HEK293 (cell line): Measurements from ENCODE around the gene PIK3R6.

Source experiments
- CTCF ChIA-PET: fragments of 350-600 bp; formaldehyde crosslinking; extraction: SDS; loops from one replicate; lab custom pipeline; 2021; ENCODE audit warnings: antibody characterized with exemption; lab: Yijun Ruan, JAX
- POLR2A ChIA-PET: fragments of 300-600 bp; formaldehyde crosslinking; extraction: SDS; loops from one replicate; lab custom pipeline; 2020; ENCODE audit warnings: antibody characterized with exemption, inconsistent platforms; lab: Yijun Ruan, JAX
- H3K27ac ChIP-seq: fragments of 200-500 bp; sonication (Bioruptor generic); 2 replicates; pipeline ENCODE4 v1.5.1; 2014; ENCODE audit warnings: low read depth, low read length, control low read depth, inconsistent platforms; ENCODE audit errors: extremely low read depth
- H3K36me3 ChIP-seq, 2 experiments: fragments of 200-500 bp in 1 of 2; sonication (Bioruptor generic) in 1 of 2; 1 replicate in 1 of 2; 2 replicates in 1 of 2; pipeline ENCODE4 v1.5.1; 2014 to 2017; ENCODE audit warnings: inconsistent platforms in 2 of 2, low read length in 2 of 2; ENCODE audit not compliant: control insufficient read depth in 2 of 2, insufficient read depth in 1 of 2
- H3K4me1 ChIP-seq: fragments of 200-500 bp; sonication (Bioruptor generic); 2 replicates; pipeline ENCODE4 v1.5.1; 2014; ENCODE audit warnings: mild to moderate bottlenecking, low read length, inconsistent platforms; ENCODE audit not compliant: control insufficient read depth, insufficient read depth
- H3K4me3 ChIP-seq: 2 replicates; pipeline ENCODE4 v1.5.1; 2011; ENCODE audit warnings: low read depth, mild to moderate bottlenecking, control low read depth, low read length, moderate library complexity
- H3K9me3 ChIP-seq: fragments of 200-500 bp; sonication (Bioruptor generic); 2 replicates; pipeline ENCODE4 v1.5.1; 2014; ENCODE audit warnings: low read depth, low read length, inconsistent platforms; ENCODE audit not compliant: control insufficient read depth, insufficient read depth
- SETDB1 ChIP-seq: IDR thresholded peaks from one replicate; pipeline ENCODE4 v1.6.1; 2017; ENCODE audit warnings: mild to moderate bottlenecking, low read length, moderate library complexity, mixed read lengths; ENCODE audit not compliant: insufficient read length
- TRIM28 ChIP-seq: IDR thresholded peaks from 2 replicates; pipeline ENCODE4 v1.6.1; 2011; ENCODE audit warnings: low read length, control low read depth, borderline replicate concordance
- ZBTB8A ChIP-seq: fragments of 450-650 bp; formaldehyde crosslinking; IDR thresholded peaks from 2 replicates; pipeline ENCODE4 v1.5.1; 2016; ENCODE audit warnings: missing biosample characterization, missing genetic modification characterization
- ZFP69B ChIP-seq: fragments of 450-650 bp; formaldehyde crosslinking; IDR thresholded peaks from 2 replicates; pipeline ENCODE4 v1.5.1; 2016; ENCODE audit warnings: missing biosample characterization, missing genetic modification characterization
- ZNF174 ChIP-seq: fragments of 450-650 bp; formaldehyde crosslinking; IDR thresholded peaks from 2 replicates; pipeline ENCODE4 v1.5.0; 2017; ENCODE audit warnings: missing biosample characterization, mild to moderate bottlenecking, missing genetic modification characterization
- ZNF324 ChIP-seq: fragments of 450-650 bp; formaldehyde crosslinking; IDR thresholded peaks from 2 replicates; pipeline ENCODE4 v1.5.1; 2016; ENCODE audit warnings: missing biosample characterization, missing genetic modification characterization
- ZNF423 ChIP-seq: fragments of 450-650 bp; formaldehyde crosslinking; IDR thresholded peaks from 2 replicates; pipeline ENCODE4 v1.5.1; 2016; ENCODE audit warnings: missing biosample characterization, missing genetic modification characterization
- ZNF561 ChIP-seq: fragments of 450-650 bp; IDR thresholded peaks from 2 replicates; pipeline ENCODE4 v1.5.1; 2018; ENCODE audit warnings: missing biosample characterization, missing genetic modification characterization, borderline replicate concordance
- ZNF600 ChIP-seq: fragments of 450-650 bp; formaldehyde crosslinking; IDR thresholded peaks from 2 replicates; pipeline ENCODE4 v1.5.1; 2016; ENCODE audit warnings: missing biosample characterization, missing genetic modification characterization
- ZNF610 ChIP-seq: fragments of 450-650 bp; formaldehyde crosslinking; IDR thresholded peaks from 2 replicates; pipeline ENCODE4 v1.5.1; 2016; ENCODE audit warnings: missing biosample characterization, missing genetic modification characterization, borderline replicate concordance
- ZNF621 ChIP-seq: fragments of 450-650 bp; formaldehyde crosslinking; IDR thresholded peaks from 2 replicates; pipeline ENCODE4 v1.5.1; 2017; ENCODE audit warnings: missing biosample characterization, missing genetic modification characterization
- ZNF658 ChIP-seq: fragments of 450-650 bp; formaldehyde crosslinking; IDR thresholded peaks from 2 replicates; pipeline ENCODE4; 2016; ENCODE audit warnings: missing biosample characterization, missing genetic modification characterization
- ZNF670 ChIP-seq: fragments of 450-650 bp; formaldehyde crosslinking; IDR thresholded peaks from 2 replicates; pipeline ENCODE4 v1.5.1; 2016; ENCODE audit warnings: missing biosample characterization, missing genetic modification characterization, low read depth
- ZNF747 ChIP-seq: fragments of 450-650 bp; formaldehyde crosslinking; IDR thresholded peaks from 2 replicates; pipeline ENCODE4 v1.5.1; 2016; ENCODE audit warnings: missing biosample characterization, missing genetic modification characterization
- ZNF776 ChIP-seq: fragments of 450-650 bp; formaldehyde crosslinking; IDR thresholded peaks from 2 replicates; pipeline ENCODE4 v1.5.0; 2017; ENCODE audit warnings: missing biosample characterization, missing genetic modification characterization, borderline replicate concordance
- ZNF791 ChIP-seq: fragments of 450-650 bp; formaldehyde crosslinking; IDR thresholded peaks from 2 replicates; pipeline ENCODE4 v1.5.1; 2016; ENCODE audit warnings: missing biosample characterization, missing genetic modification characterization
- ZXDB ChIP-seq: fragments of 450-650 bp; formaldehyde crosslinking; IDR thresholded peaks from 2 replicates; pipeline ENCODE4 v1.5.1; 2016; ENCODE audit warnings: missing biosample characterization, missing genetic modification characterization
- TF ChIP-seq, protein P1 (sequence below): fragments of 450-650 bp; formaldehyde crosslinking; IDR thresholded peaks from 2 replicates; pipeline ENCODE4 v1.5.1; 2016; ENCODE audit warnings: missing biosample characterization, missing genetic modification characterization, borderline replicate concordance
- TF ChIP-seq, protein P2 (sequence below): fragments of 450-650 bp; formaldehyde crosslinking; IDR thresholded peaks from 2 replicates; pipeline ENCODE4 v1.5.1; 2017; ENCODE audit warnings: missing biosample characterization, missing genetic modification characterization
- TF ChIP-seq, protein P3 (sequence below): fragments of 450-650 bp; formaldehyde crosslinking; IDR thresholded peaks from 2 replicates; pipeline ENCODE4 v1.5.1; 2016; ENCODE audit warnings: missing biosample characterization, missing genetic modification characterization
- TF ChIP-seq, protein P4 (sequence below): fragments of 450-650 bp; formaldehyde crosslinking; IDR thresholded peaks from 2 replicates; pipeline ENCODE4 v1.5.1; 2016; ENCODE audit warnings: missing biosample characterization, missing genetic modification characterization
- TF ChIP-seq, protein P5 (sequence below): fragments of 450-650 bp; formaldehyde crosslinking; IDR thresholded peaks from 2 replicates; pipeline ENCODE4 v1.5.1; 2016; ENCODE audit warnings: missing biosample characterization, missing genetic modification characterization

The PIK3R6 gene

DNA sequence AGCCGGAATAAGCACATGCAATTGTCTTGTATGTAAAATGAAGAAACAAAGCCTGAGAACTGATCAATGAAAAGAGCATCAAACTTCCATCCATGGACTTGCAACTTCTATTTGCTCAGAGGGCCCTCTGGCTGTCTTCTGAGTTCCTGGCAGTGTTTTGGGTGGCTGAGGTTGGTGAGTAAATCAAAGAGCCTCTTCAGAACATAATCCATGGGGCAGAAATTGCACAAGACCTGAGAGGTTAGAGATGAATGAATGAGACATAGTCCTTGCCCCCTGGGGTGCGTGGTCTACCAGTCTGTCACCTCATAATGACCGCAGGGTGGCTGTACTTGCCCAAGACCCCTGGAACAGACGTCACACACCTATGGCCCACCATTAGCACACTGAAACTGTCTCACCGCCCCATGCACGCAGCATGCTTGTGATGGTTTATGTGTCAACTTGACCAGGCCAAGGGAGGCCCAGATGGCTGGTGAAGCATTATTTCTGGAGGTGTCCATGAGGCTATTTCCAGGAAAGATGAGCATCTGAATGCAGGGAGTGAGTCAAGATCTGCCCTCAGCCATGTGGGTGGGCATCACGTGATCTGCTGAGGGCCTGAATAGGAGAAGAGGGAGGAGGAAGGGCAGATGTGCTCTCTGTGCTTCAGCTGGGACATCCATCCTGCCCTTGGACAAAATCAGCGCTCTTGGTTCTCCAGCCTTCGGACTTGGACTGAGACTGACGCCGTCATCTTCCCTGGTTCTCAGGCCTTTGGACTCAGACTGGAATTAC, 8.3 kb downstream of the PIK3R6 start:
- H3K36me3 ChIP-seq, result no peaks in the 10 kb centered on the region
- no peaks in the 10 kb centered on the region; the same call in 1 of the 2 replicates for H3K4me1 ChIP-seq
- H3K9me3 ChIP-seq, result no peaks in the 10 kb centered on the region
- no peak for TF ChIP-seq ZNF610 (tag by site-specific recombination)
- no peak for TF ChIP-seq TRIM28
- TF ChIP-seq, protein P1, sequence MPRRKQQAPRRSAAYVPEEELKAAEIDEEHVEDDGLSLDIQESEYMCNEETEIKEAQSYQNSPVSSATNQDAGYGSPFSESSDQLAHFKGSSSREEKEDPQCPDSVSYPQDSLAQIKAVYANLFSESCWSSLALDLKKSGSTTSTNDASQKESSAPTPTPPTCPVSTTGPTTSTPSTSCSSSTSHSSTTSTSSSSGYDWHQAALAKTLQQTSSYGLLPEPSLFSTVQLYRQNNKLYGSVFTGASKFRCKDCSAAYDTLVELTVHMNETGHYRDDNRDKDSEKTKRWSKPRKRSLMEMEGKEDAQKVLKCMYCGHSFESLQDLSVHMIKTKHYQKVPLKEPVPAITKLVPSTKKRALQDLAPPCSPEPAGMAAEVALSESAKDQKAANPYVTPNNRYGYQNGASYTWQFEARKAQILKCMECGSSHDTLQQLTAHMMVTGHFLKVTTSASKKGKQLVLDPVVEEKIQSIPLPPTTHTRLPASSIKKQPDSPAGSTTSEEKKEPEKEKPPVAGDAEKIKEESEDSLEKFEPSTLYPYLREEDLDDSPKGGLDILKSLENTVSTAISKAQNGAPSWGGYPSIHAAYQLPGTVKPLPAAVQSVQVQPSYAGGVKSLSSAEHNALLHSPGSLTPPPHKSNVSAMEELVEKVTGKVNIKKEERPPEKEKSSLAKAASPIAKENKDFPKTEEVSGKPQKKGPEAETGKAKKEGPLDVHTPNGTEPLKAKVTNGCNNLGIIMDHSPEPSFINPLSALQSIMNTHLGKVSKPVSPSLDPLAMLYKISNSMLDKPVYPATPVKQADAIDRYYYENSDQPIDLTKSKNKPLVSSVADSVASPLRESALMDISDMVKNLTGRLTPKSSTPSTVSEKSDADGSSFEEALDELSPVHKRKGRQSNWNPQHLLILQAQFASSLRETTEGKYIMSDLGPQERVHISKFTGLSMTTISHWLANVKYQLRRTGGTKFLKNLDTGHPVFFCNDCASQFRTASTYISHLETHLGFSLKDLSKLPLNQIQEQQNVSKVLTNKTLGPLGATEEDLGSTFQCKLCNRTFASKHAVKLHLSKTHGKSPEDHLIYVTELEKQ (tag by site-specific recombination), result no peak
- TF ChIP-seq ZNF561 (tag by site-specific recombination), result no peak
- TF ChIP-seq ZBTB8A (tag by site-specific recombination), result no peak
- TF ChIP-seq ZNF423 (tag by site-specific recombination), result no peak
- TF ChIP-seq, protein P2, sequence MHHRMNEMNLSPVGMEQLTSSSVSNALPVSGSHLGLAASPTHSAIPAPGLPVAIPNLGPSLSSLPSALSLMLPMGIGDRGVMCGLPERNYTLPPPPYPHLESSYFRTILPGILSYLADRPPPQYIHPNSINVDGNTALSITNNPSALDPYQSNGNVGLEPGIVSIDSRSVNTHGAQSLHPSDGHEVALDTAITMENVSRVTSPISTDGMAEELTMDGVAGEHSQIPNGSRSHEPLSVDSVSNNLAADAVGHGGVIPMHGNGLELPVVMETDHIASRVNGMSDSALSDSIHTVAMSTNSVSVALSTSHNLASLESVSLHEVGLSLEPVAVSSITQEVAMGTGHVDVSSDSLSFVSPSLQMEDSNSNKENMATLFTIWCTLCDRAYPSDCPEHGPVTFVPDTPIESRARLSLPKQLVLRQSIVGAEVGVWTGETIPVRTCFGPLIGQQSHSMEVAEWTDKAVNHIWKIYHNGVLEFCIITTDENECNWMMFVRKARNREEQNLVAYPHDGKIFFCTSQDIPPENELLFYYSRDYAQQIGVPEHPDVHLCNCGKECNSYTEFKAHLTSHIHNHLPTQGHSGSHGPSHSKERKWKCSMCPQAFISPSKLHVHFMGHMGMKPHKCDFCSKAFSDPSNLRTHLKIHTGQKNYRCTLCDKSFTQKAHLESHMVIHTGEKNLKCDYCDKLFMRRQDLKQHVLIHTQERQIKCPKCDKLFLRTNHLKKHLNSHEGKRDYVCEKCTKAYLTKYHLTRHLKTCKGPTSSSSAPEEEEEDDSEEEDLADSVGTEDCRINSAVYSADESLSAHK (tag by site-specific recombination), result no peak
- no peak for TF ChIP-seq SETDB1
- no peak for TF ChIP-seq ZNF670 (tag by site-specific recombination)
- no peak for TF ChIP-seq ZNF747 (tag by site-specific recombination)
- no peak for TF ChIP-seq ZNF174 (tag by site-specific recombination)
- no peak for TF ChIP-seq ZXDB
- TF ChIP-seq, all 188 proteins: peak for 0
- no peak overlapping the region for H3K27ac ChIP-seq
- no peak overlapping the region for H3K4me3 ChIP-seq
- POLR2A ChIA-PET, result no interaction called here
- CTCF ChIA-PET, result interaction anchor here (1.0 to 1.2 kb wide), 2 partner anchors 27 to 29 kb away, joined by 3 to 4 read pairs; no protein-coding TSS in a partner anchor

DNA sequence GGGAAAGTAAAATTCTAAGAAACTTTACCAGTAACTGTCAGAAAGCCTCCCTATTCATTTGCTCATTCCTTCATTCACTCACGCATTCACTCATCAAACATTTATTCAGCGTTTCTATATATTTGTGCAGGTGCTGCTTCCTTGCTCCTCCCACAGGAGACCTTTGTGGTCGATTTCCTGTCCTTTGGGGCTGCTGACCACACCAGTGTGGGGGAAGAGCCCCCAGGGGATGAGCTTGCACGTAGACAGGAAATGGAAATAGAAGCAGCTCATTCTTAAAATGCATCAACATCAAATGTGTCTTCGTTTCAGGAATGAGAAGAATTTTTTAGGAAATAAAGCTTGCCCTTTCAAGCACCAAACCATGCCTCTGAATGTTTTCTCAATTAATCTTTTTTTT, 9.6 kb downstream of the PIK3R6 start:
- H3K9me3 ChIP-seq, result no peaks in the 10 kb centered on the region
- no peaks in the 10 kb centered on the region for H3K36me3 ChIP-seq
- no peak overlapping the region for H3K27ac ChIP-seq
- no peaks in the 10 kb centered on the region; the same call in 1 of the 2 replicates for H3K4me1 ChIP-seq
- H3K4me3 ChIP-seq, result no peak overlapping the region
- ChIA-PET CTCF (interaction anchor here (0.7 to 1.2 kb wide), 2 partner anchors 25 to 134 kb away, joined by 3 read pairs; no protein-coding TSS in a partner anchor), POLR2A (interaction anchor here (0.6 to 0.7 kb wide), 2 partner anchors 32 to 413 kb away, joined by 4 to 8 read pairs; no protein-coding TSS in a partner anchor)
- TF ChIP-seq ZNF776 (no peak), ZNF600 (no peak), ZNF658 (no peak), ZFP69B (tag by site-specific recombination) (no peak), ZNF791 (no peak), ZNF621 (no peak), ZNF324 (tag by site-specific recombination) (no peak)
- TF ChIP-seq, protein P3, sequence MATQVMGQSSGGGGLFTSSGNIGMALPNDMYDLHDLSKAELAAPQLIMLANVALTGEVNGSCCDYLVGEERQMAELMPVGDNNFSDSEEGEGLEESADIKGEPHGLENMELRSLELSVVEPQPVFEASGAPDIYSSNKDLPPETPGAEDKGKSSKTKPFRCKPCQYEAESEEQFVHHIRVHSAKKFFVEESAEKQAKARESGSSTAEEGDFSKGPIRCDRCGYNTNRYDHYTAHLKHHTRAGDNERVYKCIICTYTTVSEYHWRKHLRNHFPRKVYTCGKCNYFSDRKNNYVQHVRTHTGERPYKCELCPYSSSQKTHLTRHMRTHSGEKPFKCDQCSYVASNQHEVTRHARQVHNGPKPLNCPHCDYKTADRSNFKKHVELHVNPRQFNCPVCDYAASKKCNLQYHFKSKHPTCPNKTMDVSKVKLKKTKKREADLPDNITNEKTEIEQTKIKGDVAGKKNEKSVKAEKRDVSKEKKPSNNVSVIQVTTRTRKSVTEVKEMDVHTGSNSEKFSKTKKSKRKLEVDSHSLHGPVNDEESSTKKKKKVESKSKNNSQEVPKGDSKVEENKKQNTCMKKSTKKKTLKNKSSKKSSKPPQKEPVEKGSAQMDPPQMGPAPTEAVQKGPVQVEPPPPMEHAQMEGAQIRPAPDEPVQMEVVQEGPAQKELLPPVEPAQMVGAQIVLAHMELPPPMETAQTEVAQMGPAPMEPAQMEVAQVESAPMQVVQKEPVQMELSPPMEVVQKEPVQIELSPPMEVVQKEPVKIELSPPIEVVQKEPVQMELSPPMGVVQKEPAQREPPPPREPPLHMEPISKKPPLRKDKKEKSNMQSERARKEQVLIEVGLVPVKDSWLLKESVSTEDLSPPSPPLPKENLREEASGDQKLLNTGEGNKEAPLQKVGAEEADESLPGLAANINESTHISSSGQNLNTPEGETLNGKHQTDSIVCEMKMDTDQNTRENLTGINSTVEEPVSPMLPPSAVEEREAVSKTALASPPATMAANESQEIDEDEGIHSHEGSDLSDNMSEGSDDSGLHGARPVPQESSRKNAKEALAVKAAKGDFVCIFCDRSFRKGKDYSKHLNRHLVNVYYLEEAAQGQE (tag by site-specific recombination), result no peak
- TF ChIP-seq, protein P4, sequence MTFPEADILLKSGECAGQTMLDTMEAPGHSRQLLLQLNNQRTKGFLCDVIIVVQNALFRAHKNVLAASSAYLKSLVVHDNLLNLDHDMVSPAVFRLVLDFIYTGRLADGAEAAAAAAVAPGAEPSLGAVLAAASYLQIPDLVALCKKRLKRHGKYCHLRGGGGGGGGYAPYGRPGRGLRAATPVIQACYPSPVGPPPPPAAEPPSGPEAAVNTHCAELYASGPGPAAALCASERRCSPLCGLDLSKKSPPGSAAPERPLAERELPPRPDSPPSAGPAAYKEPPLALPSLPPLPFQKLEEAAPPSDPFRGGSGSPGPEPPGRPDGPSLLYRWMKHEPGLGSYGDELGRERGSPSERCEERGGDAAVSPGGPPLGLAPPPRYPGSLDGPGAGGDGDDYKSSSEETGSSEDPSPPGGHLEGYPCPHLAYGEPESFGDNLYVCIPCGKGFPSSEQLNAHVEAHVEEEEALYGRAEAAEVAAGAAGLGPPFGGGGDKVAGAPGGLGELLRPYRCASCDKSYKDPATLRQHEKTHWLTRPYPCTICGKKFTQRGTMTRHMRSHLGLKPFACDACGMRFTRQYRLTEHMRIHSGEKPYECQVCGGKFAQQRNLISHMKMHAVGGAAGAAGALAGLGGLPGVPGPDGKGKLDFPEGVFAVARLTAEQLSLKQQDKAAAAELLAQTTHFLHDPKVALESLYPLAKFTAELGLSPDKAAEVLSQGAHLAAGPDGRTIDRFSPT (tag by site-specific recombination), result no peak
- TF ChIP-seq, protein P5, sequence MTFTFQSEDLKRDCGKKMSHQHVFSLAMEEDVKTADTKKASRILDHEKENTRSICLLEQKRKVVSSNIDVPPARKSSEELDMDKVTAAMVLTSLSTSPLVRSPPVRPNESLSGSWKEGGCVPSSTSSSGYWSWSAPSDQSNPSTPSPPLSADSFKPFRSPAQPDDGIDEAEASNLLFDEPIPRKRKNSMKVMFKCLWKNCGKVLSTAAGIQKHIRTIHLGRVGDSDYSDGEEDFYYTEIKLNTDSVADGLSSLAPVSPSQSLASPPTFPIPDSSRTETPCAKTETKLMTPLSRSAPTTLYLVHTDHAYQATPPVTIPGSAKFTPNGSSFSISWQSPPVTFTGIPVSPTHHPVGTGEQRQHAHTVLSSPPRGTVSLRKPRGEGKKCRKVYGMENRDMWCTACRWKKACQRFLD (tag by site-specific recombination), result no peak
